HG03521 (cell line): Measurements from ENCODE around the gene GRIA3.
"Not testable (repeated sequence)": the region's sequence is repeated elsewhere in the genome, so short reads cannot be mapped to it uniquely, and the experiment has no call there.

ENCODE experiments used
- ATAC-seq: cut with Tn5 transposase; IDR thresholded peaks from one replicate; pipeline ENCODE4 v1.9.1; 2021; ENCODE audit warnings: mild to moderate bottlenecking, moderate library complexity; ENCODE audit not compliant: unreplicated experiment

Gene GRIA3

DNA sequence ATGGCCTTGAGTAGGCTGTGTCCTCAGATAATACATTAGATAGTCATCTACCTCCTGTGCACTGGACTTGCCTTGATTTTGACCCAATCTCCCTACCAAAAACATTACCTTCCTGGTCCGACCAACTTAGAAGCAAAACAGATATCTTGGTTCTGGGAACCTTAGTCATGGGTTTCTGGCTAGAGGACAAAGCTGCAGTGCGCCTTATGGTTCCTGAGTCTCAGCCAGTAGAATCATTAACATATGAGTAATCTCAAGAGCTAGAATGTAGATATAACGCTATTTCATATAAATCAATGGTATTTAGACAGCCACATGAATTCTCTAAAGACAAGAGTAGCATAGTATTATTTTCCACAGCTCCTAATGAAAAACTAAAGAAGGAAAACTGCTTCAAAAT is 83.1 kb downstream of the GRIA3 start:
- ATAC-seq, result no peak

DNA sequence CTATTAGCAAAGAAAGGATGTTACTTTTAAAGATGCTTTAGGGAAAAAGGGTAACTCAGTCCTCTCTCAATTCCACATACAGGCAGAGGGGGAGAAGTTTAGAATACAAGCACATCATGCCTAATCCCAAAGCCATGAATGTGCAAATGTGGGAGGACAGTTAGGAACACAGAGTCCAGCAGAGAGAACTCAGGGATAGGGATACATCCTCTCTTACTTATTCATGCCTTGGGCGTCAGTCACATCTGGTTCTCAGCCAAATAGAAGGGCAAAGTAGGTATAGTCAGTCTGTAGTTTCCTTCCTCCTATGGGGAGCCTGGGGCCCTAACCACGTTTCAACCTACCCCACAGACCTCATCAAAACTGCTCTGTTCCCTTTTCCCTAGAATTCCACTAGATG is 87.8 kb downstream of the GRIA3 start:
- no peak for ATAC-seq

DNA sequence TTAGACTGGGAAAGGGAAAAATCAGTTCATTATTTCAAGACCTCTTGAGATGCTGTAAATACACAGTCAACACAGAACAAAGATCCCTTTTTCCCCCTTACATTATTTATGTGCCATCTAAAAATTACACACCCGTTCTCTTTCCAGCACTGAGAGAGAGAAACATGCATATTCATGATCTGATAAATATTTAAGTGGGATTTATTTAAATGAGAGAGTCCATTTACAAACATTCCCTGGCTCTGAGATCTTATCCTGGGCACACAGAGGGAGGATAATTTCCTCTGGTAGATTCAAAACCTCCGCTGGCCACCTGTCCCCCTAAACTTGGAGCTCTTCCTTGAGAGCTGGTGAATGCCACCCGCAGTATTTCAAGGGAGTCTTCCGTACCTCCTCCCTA is 88.6 kb downstream of the GRIA3 start:
- no peak for ATAC-seq

DNA sequence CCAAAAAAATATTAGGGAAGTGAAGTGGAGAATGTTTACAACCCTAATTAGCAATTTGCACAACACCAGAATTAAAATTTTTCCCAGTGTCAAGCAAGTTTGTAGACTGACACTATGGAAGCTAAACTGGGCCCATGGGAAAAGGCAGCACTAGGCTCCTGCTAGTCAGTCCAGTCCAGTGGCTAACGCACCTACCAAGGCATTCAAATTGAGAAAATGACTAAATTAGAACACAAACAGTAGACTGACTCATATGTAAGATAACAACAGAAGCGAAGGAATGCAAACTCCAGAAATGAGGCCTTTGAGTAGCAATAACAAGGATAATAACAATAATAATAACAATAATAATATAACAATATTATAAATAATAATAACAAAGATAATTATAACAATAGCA is 90.7 kb downstream of the GRIA3 start:
- ATAC-seq, result no peak

DNA sequence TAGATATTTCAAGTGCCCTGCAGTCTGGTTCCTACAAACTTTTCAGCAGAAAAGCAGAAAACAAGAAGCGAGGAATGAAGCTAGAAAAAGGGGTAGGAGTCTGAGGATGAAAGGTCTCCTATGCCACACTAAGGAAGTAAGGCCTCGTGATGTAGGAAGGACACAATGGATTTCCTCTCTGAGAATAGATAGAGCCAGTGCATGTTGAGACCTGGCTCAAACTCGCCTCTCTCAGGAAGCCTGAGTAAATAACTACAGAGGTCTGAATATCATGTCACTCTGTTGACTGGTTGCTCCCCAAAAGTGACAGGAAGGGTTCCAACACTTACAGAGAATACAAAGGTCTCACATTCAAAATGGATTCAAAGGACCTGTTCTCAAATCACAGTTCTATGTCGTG is 93.3 kb downstream of the GRIA3 start:
- no peak for ATAC-seq

DNA sequence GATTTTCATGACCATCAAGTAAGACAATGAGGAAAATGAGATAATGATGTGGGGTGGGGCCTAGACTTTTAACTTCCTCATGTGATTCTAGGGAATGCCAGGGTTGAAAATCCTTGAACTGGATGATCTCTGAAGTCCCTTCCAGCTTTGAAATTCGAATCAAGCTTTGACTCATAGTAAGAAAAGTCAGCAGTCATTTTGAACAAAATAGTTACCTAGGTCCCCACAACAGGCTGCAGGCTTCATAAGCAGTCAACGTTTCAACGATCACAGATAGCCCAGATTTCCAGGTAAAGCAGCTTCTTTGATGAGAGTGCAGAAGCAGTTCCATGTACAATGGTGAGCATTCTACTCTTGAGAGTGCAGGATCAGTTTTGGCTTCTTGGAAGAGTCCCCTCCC is 93.7 kb downstream of the GRIA3 start:
- ATAC-seq, result no peak

DNA sequence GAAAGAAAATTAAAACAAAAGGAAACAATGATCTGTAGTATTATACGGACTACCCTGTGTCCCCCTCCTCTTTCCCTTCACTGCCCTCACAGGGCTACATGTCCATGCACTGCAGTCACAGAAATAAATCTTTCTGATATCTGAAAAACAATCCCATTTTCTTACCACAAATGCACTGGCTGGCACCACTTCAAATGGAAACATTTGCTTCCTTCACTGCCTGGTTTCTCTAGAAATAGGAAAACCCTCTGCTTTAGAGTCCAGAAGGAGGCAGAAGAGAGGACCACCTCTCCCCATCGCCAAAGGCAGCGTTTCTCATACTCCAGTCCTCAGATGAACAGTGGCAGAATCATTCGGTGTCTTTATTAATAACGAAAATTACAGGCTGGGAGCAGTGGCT is 98.2 kb downstream of the GRIA3 start:
- no peak for ATAC-seq

DNA sequence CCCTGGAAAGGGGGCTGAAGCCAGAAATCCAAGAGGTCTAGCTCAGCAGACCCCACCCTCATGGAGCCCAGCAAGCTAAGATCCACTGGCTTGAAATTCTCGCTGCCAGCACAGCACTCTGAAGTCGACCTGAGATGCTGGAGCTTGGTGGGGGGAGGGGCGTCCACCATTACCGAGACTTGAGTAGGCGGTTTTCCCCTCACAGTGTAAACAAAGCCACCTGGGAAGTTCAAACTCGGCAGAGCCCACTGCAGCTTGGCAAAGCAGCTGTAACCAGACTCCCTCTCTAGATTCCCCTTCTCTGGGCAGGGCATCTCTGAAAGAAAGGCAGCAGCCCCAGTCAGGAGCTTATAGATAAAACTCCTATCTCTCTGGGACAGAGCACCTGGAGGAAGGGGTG is 99.3 kb downstream of the GRIA3 start:
- ATAC-seq, result not testable (repeated sequence)

DNA sequence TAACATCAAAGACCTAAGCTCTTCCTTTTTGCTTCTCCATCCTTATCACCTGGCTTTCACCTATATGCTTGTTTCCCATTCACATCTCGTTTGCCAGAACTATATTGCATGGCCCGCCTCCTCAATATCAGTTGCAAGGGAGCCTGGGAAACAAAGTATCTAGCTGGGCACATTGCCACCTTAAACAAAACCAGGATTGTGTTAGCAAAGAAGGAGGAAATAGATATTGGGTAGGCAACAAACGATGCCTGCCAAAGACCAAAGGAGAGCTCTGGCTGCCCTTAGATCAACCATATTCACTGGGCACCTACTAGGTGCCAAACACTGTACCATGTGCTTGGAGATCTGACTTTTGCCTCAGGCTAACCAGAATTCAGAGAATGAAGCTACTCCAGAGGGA is 107.5 kb downstream of the GRIA3 start:
- no peak for ATAC-seq

DNA sequence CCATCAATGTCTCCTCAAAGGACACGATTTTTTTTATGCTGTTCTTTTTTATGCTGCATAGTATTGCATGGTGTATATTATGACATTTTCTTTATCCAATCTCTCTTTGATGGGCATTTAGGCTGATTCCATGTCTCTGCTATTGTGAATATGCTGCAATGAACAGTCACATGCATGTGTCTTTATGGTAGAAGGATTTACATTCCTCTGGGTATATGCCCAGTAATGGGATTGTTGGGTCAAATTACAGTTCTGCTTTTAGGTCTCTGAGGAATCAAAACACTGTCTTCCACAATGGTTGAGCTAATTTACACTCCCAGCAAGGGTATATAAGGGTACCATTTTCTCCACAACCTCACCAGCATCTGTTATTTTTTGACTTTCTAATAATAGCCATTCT is 113.9 kb downstream of the GRIA3 start:
- ATAC-seq, result no peak

DNA sequence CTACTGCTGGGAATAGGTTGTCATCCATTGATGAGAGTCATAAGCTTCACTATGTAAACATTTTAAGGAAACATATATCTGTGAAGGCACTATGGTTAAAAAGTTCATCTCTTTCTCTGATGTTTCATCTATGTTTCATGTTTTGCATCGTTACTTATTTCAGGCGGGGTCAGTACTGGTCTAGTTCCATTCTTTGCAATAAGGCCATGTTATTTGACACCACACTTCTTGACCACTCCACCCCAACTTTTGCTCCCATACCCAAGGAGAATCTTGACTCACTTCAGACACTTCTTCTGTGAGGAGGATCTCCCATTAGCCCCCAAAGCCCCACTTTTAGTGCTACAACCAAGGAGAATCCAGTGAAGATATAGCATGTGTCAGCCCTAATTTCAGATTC is 119.4 kb downstream of the GRIA3 start:
- ATAC-seq, result no peak

DNA sequence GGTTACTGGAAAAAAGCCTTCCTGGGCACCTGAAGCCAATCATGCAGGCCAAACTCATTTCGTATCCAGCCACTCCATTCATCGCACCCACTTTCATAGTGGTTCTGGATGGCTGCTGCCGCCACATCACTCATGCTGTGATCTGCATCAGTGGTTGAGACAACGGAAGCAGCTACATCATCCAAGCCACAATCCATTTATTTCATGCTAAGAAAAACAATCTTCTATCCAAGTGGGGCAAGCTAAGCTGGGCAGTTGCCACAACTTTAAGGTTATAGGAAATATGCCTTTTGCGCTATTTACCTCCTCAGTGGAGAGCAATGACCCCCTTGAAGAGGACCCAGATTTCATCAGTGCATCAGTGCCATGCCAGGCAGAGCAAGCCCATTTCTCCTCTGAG is 124.6 kb downstream of the GRIA3 start:
- ATAC-seq, result no peak

DNA sequence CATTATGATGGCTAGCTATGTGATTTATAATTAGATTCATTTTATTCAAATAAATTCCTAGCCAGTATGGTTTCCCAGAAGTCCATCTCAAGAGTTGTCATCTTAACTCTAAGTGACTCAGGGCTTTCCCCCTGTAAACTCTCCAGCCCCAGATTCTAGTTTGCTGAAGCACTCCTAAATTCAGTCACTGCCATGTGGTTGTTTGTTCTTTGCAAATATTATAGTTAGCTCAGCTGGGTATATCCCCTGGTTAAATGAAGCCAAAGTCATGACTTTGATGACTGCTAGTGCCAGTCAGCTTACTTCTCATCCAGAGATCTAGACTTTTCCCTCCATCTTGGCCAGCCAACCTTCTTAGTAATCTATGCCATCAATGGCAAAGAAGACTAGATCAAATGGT is 126.0 kb downstream of the GRIA3 start:
- ATAC-seq, result no peak

DNA sequence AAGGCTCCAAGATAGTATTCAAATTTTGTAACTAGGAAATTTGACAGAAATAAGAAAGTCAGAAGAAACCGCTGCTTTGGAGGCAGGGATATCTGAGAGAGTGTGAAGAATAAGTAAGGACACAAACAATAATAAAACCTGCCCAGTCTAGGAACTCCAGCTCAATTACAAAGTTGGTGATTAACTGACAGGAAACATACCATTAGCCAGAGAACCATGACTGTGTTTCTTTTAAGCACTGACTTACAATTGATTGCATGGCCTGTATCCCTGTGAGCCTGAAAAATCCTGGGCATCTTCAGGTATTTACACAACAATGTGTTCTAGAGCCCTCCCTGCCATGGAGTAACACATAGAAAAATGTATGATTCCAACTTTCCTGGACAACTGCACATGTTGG is 127.4 kb downstream of the GRIA3 start:
- ATAC-seq, result no peak

DNA sequence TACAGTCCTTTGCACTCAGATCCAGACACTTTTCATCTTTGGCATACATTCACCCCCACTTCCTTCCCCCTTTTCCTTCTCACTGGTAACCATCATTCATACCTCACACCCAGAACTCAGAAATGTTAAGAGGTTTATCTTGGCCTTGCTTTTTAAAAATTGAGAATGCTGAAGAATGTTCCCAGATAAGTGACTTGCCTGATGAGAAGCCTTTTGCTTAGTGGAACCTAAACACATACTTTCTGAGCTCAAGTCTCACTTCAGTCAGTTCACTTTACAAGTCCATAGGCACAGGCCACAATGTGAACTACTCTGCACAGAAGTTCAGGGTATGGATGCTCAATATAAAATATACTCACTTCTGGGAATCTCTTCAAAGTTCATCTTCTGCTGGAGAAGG is 129.4 kb downstream of the GRIA3 start:
- ATAC-seq, result no peak

DNA sequence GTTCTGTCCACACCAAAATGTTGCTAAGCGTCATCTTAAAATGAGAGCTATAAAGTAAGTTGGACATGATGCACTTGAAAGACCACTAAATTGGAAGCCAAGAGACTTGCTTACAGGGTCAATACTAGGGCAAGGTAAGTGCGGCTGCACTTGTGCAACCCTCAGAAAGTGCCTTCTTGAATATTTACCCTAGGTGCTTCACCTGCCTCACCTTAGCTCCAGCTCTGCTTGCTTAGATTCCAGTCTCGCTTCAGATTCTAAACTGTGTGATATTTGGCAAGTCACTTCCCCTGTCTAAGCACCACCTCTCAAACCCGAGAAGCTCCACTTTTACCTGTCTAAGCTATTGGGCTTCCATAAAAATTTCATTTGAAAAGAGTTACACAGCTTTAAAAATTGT is 136.5 kb downstream of the GRIA3 start:
- no peak for ATAC-seq

DNA sequence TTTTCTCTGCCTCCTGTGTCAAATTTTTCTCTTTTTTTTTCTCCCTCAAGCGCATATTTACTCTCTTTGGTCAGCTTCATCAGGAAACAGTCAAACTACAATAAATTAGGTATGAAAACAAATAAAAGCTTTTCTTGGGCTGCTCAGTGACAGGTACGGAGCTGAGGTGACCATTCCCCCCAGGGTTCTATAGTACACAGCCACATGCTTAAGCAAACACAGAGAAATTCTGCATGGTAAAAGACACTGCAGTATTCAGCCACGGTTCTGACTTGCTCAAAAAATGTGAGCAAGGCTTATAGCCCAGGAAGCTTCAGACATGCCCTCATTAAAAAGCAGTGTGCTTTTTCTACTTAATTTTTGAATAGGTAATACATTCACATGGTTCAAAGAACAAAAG is 138.5 kb downstream of the GRIA3 start:
- ATAC-seq, result no peak

DNA sequence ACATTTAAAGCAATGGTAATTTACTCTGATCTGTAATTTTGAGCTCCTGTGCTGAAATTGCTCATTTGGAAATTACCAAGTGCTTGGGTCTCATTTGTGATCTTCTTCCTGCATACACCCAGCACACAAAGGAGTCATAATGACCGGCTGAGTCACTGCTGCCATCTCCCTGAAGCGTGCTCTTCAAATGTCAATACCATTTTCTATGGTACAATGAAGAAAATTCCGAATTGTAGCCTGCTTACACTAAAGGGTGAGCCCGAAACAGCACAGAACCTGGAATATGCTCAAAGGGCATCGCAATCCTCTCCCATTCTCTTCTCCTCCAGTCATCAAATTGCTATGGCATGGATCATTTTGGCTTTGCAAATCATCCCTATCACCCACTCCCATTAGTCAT is 140.5 kb downstream of the GRIA3 start:
- ATAC-seq, result no peak

DNA sequence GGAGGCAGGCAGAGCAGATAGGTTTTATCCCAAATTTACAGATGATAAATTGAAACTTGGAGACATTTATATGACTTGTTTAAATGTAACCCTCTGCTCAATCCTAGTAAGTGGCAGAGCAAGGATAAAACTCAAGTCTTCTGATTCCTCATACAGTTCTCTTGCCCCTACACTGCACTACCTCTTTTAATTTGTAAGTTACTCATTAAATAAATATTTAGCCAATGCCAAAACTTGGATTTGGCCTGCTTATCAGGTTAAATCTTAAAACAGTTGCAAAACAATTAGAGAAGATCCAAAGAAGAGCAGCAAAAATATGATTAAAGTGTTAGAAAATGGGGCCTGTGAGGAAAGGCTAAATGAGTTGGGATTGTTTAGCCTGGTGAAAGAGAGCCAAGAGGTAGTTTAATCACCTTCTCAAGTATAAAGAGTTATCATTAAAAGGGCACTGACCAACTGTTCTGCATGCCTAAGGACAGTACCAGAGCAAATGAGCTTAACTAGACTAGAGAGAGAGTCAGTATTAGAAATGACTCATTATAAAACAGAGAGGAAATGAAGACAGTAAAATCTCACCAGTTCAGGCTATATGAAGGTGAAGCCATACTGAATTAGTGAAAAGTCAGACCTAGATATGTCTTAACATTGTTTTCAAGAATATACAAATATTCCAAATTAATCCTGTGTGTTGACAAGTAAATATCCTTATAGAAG is 146.3 kb downstream of the GRIA3 start:
- peak; percentile 81 for ATAC-seq

DNA sequence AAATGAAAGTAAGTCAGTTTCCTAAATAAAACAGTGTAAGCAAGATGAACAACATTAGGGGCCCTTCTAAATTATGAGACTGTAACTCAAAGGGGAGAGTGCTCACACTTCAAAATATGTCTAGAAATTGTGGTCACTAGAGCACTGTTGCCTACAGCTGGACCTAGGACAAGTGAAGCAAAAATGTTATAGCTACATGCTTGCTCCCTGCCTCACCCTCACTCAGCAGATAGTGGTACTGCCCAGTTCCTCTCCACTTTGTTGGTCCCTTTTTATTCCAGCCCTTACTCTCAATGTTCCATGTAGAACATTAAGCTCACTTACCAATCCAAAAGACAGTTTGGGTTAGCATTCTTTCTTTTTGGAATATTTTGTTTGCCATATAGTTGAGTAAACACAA is 147.3 kb downstream of the GRIA3 start:
- no peak for ATAC-seq

DNA sequence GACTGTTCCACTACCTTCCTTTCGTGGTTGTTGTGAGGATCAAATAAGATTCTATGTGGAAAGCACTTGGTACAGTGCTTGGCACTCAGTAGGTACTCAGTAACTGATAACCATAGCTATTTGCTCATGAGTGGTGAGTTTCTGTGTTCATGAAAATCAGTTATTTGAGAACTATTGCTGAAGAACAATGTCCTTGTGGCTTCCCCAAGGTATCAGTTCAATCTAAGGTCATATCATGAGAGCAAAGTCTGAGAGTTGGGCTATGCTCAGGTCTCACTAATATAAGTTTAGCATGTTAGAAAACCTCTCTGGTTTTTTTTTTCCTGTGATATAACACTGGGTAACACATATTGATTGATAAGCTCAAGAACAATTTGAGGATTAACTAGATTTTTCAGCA is 147.8 kb downstream of the GRIA3 start:
- ATAC-seq, result no peak

DNA sequence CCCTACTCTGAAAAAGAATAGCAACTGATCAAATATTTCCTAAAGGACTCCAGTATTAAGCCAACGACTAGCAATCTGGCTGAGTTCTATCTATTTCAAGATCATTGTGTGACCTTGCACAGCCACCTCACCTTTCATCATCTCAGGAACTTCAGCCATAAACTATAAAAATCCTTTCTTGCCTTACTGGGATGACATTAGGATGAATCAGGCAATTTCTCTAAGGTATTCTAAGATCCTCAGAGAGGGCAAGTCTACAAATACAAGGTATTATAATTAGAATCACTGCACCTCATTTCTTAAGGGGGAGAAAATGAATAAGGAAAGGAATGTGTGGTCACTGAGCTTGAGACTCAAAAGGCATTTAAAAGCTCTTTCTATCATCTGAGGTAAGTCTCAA is 152.6 kb downstream of the GRIA3 start:
- ATAC-seq, result no peak

DNA sequence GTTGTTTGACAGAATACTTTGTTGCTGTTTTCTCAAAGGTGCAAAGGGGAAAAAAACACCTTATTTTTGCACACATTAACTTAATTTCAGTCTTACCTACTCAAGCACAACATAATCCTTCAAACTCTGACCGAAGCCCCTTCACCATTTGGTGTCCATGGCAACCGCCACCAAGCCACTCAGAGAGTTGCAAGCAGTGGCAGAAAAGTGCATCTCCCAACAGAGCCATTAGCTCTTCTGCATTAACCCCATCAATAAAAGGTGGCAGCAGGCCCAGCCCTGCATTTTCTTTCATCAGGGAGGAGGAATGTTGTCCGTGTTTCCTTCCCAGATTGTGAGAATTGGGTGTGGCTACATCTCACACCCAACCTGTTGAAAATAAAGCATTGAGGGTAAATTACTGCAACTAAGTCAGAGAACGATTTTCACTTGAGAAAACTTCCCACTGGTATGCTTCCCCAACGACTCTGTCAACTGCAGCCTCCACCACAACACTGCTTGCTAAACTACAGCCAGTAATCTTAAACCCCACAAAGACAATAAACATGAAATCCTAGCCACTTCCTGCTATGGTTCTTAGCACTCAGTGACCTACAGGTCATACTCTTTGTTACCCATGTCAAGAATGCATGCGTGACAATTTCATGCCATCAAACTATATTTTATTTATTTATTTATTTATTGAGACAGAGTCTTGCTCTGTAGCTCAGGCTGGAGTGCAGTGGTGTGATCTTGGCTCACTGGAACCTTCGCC is 154.0 kb downstream of the GRIA3 start:
- no peak for ATAC-seq
